HT1080 (cell line): Measurements from ENCODE around the gene FBXL14. TPM values are rescaled to one million over a fixed set of nuclear protein-coding genes. Genes with fewer than 3 reads are reported as not detected.
A peak's percentile ranks its signal among the peaks of the same experiment; 100 is the strongest.

Experiments used
- DNase-seq: peaks from one replicate; pipeline ENCODE4 v3.0.0-alpha.2; 2015; ENCODE audit warnings: low read depth
- total RNA-seq: library from RNA; depleted of rRNA; stranded (reverse); fragments of >200 nt; shearing (Covaris generic); gene quantifications from 2 replicates; pipeline ENCODE4 v1.2.3, GENCODE V29; 2014; rRNA removed

Gene FBXL14
- total RNA-seq, 1 experiment from 2014 or later, result 30.2 TPM

GRCh38 chr12:1517007-1517406 is 77.4 kb downstream of the FBXL14 start:
- peak; percentile 69 for DNase-seq

Other genes with a start within 250 kb of the FBXL14 start
- gene WNT5B, start 34.6 kb upstream of the FBXL14 start, total RNA-seq, result 29.2 and 31.4 TPM in 2 replicates
- 34.5 and 42.7 TPM in 2 replicates for gene ADIPOR2, start 96.5 kb upstream of the FBXL14 start, total RNA-seq
- not detected in 2 replicates for gene LRTM2, start 226.0 kb upstream of the FBXL14 start, total RNA-seq